ENCODE results near the gene CCDC82.
"Not testable (repeated sequence)": the region's sequence is repeated elsewhere in the genome, so short reads cannot be mapped to it uniquely, and the experiment has no call there.

Gene CCDC82

GRCh38 chr11:96389720-96390487 is at the start of gene CCDC82, which contains the start of gene JRKL:
TSS of gene CCDC82 (minus strand) at chr11:96389912. CDS start at chr11:96384747, 5,165 bp downstream.
TSS of gene JRKL (plus strand) at chr11:96390013. CDS start at chr11:96390650, 637 bp downstream.
- Histone ChIP-seq H3K36me3 (ENCODE audit: control insufficient read depth in 1 of 2, insufficient read depth in 2 of 2, low read length in 2 of 2) (peaks cover 0 to 4% of the 10 kb centered on the region in 2 donors), H3K27me3 (ENCODE audit: low read depth, low read length) (no peaks in the 10 kb centered on the region), H3K9me3 (ENCODE audit: control insufficient read depth in 1 of 2, low read length in 2 of 2) (no peaks in the 10 kb centered on the region), H3K4me1 (ENCODE audit: control insufficient read depth in 1 of 2, insufficient read depth in 2 of 2, low read length in 2 of 2) (peaks cover 0 to 16% of the 10 kb centered on the region in 2 donors), H3K27ac (ENCODE audit: low read length) (peak within 1 kb of the TSS; percentile 73), H3K4me3 (ENCODE audit: low read depth in 1 of 2, low read length in 2 of 2) (peak within 1 kb of the TSS; percentile 90 to 91)

DNA sequence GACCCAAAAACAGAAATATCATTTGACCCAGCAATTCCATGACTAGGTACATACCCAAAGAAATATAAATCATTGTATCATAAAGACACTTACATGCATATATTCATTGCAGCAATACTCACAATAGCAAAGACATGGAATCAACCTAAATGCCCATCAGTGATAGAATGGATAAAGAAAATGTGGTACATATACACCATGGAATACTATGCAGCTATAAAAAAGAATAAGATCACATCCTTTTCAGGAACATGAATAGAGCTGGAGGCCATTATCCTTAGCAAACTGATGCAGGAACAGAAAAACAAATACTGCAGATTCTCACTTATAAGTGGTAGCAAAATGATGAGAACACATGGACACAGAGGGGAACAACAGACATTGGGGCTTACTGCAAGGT is 42.9 kb upstream of the CCDC82 start:
- not testable (repeated sequence) for H3K9me3 ChIP-seq (ENCODE audit: control insufficient read depth in 1 of 2, low read length in 2 of 2)

DNA sequence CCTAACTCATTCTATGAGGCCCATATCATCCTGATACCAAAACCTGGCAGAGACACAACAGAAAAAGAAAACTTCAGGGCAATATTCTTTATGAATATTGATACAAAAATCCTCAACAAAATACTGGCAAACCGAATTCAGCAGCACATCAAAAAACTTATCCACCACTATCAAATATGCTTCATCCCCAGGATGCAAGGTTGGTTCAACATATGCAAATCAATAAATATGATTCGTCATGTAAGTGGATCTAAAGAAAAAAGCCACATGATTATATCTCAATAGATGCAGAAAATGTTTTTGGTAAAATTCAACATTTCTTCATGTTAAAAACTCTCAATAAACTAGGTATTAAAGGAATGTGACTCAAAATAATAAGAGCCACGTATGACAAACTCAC is 41.0 kb upstream of the CCDC82 start:
- Histone ChIP-seq H3K27ac (ENCODE audit: low read length) (no peak overlapping the region), H3K4me3 (ENCODE audit: low read depth in 1 of 2, low read length in 2 of 2) (no peak overlapping the region), H3K27me3 (ENCODE audit: low read depth, low read length) (no peaks in the 10 kb centered on the region), H3K36me3 (ENCODE audit: control insufficient read depth in 1 of 2, insufficient read depth in 2 of 2, low read length in 2 of 2) (no peaks in the 10 kb centered on the region), H3K9me3 (ENCODE audit: control insufficient read depth in 1 of 2, low read length in 2 of 2) (no peaks in the 10 kb centered on the region), H3K4me1 (ENCODE audit: control insufficient read depth in 1 of 2, insufficient read depth in 2 of 2, low read length in 2 of 2) (peaks cover 0 to 5% of the 10 kb centered on the region in 2 donors)

More for the DNA sequence above, 42.9 kb upstream of the CCDC82 start:
- not testable (repeated sequence) for H3K4me3 ChIP-seq (ENCODE audit: low read depth in 1 of 2, low read length in 2 of 2); H3K27ac ChIP-seq (ENCODE audit: low read length); H3K4me1 ChIP-seq (ENCODE audit: control insufficient read depth in 1 of 2, insufficient read depth in 2 of 2, low read length in 2 of 2); H3K27me3 ChIP-seq (ENCODE audit: low read depth, low read length); H3K36me3 ChIP-seq (ENCODE audit: control insufficient read depth in 1 of 2, insufficient read depth in 2 of 2, low read length in 2 of 2)

- Histone ChIP-seq H3K9me3 (ENCODE audit: control insufficient read depth in 1 of 2, low read length in 2 of 2) (no peaks in the 10 kb centered on the region), H3K4me1 (ENCODE audit: control insufficient read depth in 1 of 2, insufficient read depth in 2 of 2, low read length in 2 of 2) (peaks cover 0 to 5% of the 10 kb centered on the region in 2 donors), H3K27ac (ENCODE audit: low read length) (no peak overlapping the region), H3K4me3 (ENCODE audit: low read depth in 1 of 2, low read length in 2 of 2) (no peak overlapping the region), H3K36me3 (ENCODE audit: control insufficient read depth in 1 of 2, insufficient read depth in 2 of 2, low read length in 2 of 2) (no peaks in the 10 kb centered on the region), H3K27me3 (ENCODE audit: low read depth, low read length) (no peaks in the 10 kb centered on the region)
Observed at GRCh38 chr11:96424693-96425092, 35.0 kb upstream of the CCDC82 start.

DNA sequence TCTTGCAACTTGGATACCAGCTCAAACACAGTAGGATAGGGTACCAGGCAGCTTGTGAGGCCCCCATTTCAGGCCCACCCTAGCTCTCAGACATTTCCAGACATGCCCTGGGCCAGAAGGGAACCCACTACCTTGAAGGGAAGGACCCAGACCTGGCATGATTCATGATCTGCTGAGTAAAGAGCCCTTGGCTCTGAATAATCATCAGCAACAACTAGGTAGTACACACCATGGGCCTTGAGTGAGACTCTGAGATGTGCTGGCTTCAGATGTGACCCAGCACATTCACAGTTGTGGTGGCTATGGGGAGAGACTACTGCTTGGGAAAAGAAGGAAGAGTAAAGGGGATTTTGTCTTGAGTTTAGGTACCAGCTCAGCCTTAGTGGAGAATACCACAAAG is 23.7 kb upstream of the CCDC82 start:
- Histone ChIP-seq H3K4me3 (ENCODE audit: low read depth in 1 of 2, low read length in 2 of 2) (no peak overlapping the region), H3K27ac (ENCODE audit: low read length) (no peak overlapping the region), H3K4me1 (ENCODE audit: control insufficient read depth in 1 of 2, insufficient read depth in 2 of 2, low read length in 2 of 2) (no peaks in the 10 kb centered on the region), H3K27me3 (ENCODE audit: low read depth, low read length) (no peaks in the 10 kb centered on the region), H3K36me3 (ENCODE audit: control insufficient read depth in 1 of 2, insufficient read depth in 2 of 2, low read length in 2 of 2) (no peaks in the 10 kb centered on the region), H3K9me3 (ENCODE audit: control insufficient read depth in 1 of 2, low read length in 2 of 2) (no peaks in the 10 kb centered on the region)

DNA sequence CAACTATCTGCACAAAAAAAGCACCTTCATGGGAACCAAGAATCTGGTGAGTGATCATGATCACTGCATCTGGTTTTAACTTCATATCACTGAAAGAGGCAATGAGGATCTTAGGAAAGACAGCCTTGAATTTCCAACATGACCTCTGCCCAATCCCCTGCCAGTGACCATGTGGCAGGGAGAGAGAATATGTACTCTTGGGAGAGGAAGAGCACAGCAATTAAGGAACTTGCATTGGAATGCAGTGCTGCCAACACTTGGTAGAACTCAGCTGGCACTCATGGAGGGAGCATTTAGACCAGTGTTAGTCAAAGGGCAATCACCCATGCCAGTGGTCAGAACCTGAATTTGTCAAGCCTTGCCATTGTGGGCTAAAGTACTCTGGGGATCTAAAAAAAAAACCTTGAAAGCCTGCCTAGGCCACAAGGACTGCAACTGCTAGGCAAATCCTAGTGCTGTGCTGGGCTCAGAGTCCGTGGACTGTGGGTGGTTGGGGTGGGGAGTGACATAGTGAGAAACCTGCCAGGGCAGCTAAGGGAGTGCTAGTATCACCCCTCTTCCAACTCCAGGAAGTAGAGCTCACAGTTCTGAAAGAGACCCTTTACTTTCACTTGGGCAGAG is 23.2 kb upstream of the CCDC82 start:
- H3K9me3 ChIP-seq (ENCODE audit: control insufficient read depth in 1 of 2, low read length in 2 of 2) = no peaks in the 10 kb centered on the region
- H3K27ac ChIP-seq (ENCODE audit: low read length) = no peak overlapping the region
- H3K27me3 ChIP-seq (ENCODE audit: low read depth, low read length) = no peaks in the 10 kb centered on the region
- no peaks in the 10 kb centered on the region for H3K36me3 ChIP-seq (ENCODE audit: control insufficient read depth in 1 of 2, insufficient read depth in 2 of 2, low read length in 2 of 2)
- H3K4me3 ChIP-seq (ENCODE audit: low read depth in 1 of 2, low read length in 2 of 2) = no peak overlapping the region
- H3K4me1 ChIP-seq (ENCODE audit: control insufficient read depth in 1 of 2, insufficient read depth in 2 of 2, low read length in 2 of 2) = no peaks in the 10 kb centered on the region

DNA sequence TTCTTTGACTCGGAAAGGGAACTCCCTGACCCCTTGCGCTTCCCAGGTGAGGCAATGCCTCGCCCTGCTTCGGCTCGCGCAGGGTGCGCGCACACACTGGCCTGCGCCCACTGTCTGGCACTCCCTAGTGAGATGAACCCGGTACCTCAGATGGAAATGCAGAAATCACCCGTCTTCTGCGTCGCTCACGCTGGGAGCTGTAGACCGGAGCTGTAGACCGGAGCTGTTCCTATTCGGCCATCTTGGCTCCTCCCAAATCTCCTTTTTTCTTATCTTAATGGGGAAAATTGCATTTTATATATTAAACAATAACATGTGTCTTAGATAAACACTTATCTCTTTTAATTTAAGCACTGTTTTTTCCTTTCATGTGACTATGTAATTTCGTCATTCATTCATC is 21.7 kb upstream of the CCDC82 start:
- not testable (repeated sequence) for H3K4me1 ChIP-seq (ENCODE audit: control insufficient read depth in 1 of 2, insufficient read depth in 2 of 2, low read length in 2 of 2); H3K27ac ChIP-seq (ENCODE audit: low read length); H3K27me3 ChIP-seq (ENCODE audit: low read depth, low read length); H3K9me3 ChIP-seq (ENCODE audit: control insufficient read depth in 1 of 2, low read length in 2 of 2); H3K4me3 ChIP-seq (ENCODE audit: low read depth in 1 of 2, low read length in 2 of 2); H3K36me3 ChIP-seq (ENCODE audit: control insufficient read depth in 1 of 2, insufficient read depth in 2 of 2, low read length in 2 of 2)

DNA sequence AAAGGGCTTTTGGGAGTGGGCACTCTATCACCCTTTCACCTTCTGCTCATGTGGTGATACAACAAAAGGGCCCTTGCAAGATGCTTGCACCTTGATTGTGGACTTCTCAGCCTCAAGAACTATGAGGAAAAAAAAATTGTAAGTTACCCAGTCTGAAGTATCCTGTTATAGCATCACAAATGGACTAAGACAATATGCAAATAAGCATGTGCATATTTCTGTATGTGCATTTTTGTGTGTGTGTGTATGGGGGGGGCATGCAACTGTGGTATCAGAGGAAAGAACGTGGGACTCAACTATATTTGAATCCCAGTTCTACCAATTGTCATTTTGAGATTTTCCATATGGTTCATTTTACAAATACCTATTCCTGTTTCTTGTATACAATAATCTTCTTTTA is 11.0 kb upstream of the CCDC82 start:
- Histone ChIP-seq H3K27me3 (ENCODE audit: low read depth, low read length) (no peaks in the 10 kb centered on the region), H3K36me3 (ENCODE audit: control insufficient read depth in 1 of 2, insufficient read depth in 2 of 2, low read length in 2 of 2) (no peaks in the 10 kb centered on the region), H3K4me1 (ENCODE audit: control insufficient read depth in 1 of 2, insufficient read depth in 2 of 2, low read length in 2 of 2) (no peaks in the 10 kb centered on the region), H3K9me3 (ENCODE audit: control insufficient read depth in 1 of 2, low read length in 2 of 2) (no peaks in the 10 kb centered on the region), H3K27ac (ENCODE audit: low read length) (no peak overlapping the region), H3K4me3 (ENCODE audit: low read depth in 1 of 2, low read length in 2 of 2) (no peak overlapping the region)

DNA sequence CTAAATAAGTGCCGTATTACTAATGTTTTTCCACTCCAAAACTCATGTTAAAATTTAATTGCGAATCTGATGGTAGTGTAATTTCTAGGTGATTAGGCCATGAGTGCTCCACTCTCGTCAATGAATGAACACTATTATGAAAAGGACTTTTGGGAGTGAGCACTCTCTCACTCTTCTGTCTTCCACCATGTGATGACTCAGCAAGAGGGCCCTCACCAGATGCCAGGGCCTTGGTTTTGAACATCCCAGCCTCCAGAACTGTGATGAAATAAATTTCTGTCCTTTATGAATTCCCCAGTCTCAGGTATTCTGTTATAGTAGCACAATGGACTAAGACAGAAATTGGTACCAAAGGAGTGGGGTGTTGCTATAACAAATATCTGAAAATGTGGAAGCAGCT is 8.2 kb upstream of the CCDC82 start:
- Histone ChIP-seq H3K4me3 (ENCODE audit: low read depth in 1 of 2, low read length in 2 of 2) (no peak overlapping the region), H3K4me1 (ENCODE audit: control insufficient read depth in 1 of 2, insufficient read depth in 2 of 2, low read length in 2 of 2) (no peaks in the 10 kb centered on the region), H3K27me3 (ENCODE audit: low read depth, low read length) (no peaks in the 10 kb centered on the region)

DNA sequence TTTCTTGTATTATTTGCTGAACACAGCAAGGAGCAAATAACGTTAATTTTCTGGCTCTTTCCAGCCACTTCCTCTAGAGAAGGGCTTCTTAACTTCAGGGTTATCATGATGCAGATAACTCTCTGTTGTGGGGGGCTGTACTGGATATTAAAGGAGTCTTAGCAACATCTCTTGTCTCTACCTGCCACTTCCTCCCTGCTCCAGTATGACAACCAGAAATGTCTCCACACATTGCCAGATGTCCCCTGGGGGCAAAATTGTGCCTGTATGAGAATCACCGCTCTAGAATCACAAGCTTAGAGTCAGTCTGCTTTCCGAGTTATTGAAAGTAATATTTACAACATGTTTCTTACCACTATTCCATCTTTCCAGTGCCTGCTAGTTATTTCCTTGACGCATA is 6.9 kb upstream of the CCDC82 start:
- Histone ChIP-seq H3K4me3 (ENCODE audit: low read depth in 1 of 2, low read length in 2 of 2) (no peak overlapping the region), H3K9me3 (ENCODE audit: control insufficient read depth in 1 of 2, low read length in 2 of 2) (no peaks in the 10 kb centered on the region), H3K4me1 (ENCODE audit: control insufficient read depth in 1 of 2, insufficient read depth in 2 of 2, low read length in 2 of 2) (no peaks in the 10 kb centered on the region), H3K27ac (ENCODE audit: low read length) (no peak overlapping the region), H3K27me3 (ENCODE audit: low read depth, low read length) (no peaks in the 10 kb centered on the region), H3K36me3 (ENCODE audit: control insufficient read depth in 1 of 2, insufficient read depth in 2 of 2, low read length in 2 of 2) (peaks cover 0 to 2% of the 10 kb centered on the region in 2 donors)

More for the DNA sequence above, 8.2 kb upstream of the CCDC82 start:
- Histone ChIP-seq H3K9me3 (ENCODE audit: control insufficient read depth in 1 of 2, low read length in 2 of 2) (no peaks in the 10 kb centered on the region), H3K36me3 (ENCODE audit: control insufficient read depth in 1 of 2, insufficient read depth in 2 of 2, low read length in 2 of 2) (no peaks in the 10 kb centered on the region), H3K27ac (ENCODE audit: low read length) (no peak overlapping the region)

DNA sequence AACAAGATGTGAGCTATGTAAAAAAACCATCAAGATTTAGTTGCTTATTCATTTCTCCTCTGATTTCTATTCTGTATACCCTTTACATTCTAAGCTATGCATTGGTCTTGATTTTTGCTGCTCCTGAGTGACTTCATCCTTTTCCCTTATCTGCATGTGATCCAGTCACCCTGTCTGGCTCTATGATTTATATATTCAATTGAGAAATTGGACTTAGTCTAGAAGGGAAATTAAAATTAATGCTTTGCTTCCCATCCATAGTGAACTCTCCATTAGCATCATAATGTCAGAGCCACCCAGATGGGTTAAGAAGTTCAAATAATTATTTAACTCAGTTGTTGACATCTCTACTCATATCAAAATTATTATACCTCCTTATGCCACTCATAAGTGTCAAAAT is 5.1 kb upstream of the CCDC82 start:
- H3K4me1 ChIP-seq (ENCODE audit: control insufficient read depth in 1 of 2, insufficient read depth in 2 of 2, low read length in 2 of 2) = peaks cover 0 to 9% of the 10 kb centered on the region in 2 donors
- no peak overlapping the region for H3K27ac ChIP-seq (ENCODE audit: low read length)
- H3K4me3 ChIP-seq (ENCODE audit: low read depth in 1 of 2, low read length in 2 of 2) = no peak overlapping the region
- H3K36me3 ChIP-seq (ENCODE audit: control insufficient read depth in 1 of 2, insufficient read depth in 2 of 2, low read length in 2 of 2) = peaks cover 0 to 4% of the 10 kb centered on the region in 2 donors
- H3K9me3 ChIP-seq (ENCODE audit: control insufficient read depth in 1 of 2, low read length in 2 of 2) = no peaks in the 10 kb centered on the region
- H3K27me3 ChIP-seq (ENCODE audit: low read depth, low read length) = no peaks in the 10 kb centered on the region

Data from muscle layer of duodenum (tissue), 2 donors.